Lung (tissue), 12 donors: ENCODE data around the gene RNASE11. TPM values are rescaled to one million over a fixed set of nuclear protein-coding genes. Genes with fewer than 3 reads are reported as not detected.

Experiments used
- ATAC-seq: fragments of 200-7000 bp; cut with Tn5 transposase; one replicate; pipeline ENCODE4 v1.9.1; 2020; ENCODE audit warnings: moderate number of reproducible peaks; ENCODE audit not compliant: insufficient read depth, low FRiP score
- DNase-seq, 3 donors: peaks; one replicate each; pipeline ENCODE4 v3.0.0-alpha.2; 2013 to 2017
- H3K27ac ChIP-seq, 2 donors: one replicate each; pipeline ENCODE4 v1.5.1; 2013; ENCODE audit warnings: mild to moderate bottlenecking in 2 of 2, moderate library complexity in 2 of 2, control low read depth in 1 of 2, inconsistent platforms in 1 of 2, low read depth in 1 of 2, low read length in 1 of 2
- H3K27me3 ChIP-seq, 3 donors: one replicate each; pipeline ENCODE4 v1.5.1; 2013; ENCODE audit warnings: low read length in 2 of 3; ENCODE audit not compliant: control insufficient read depth in 3 of 3, insufficient read depth in 3 of 3
- H3K36me3 ChIP-seq, 4 donors: one replicate each; pipeline ENCODE4 v1.5.1; 2013; ENCODE audit warnings: low read length in 4 of 4, mild to moderate bottlenecking in 1 of 4, moderate library complexity in 1 of 4; ENCODE audit not compliant: control insufficient read depth in 4 of 4, insufficient read depth in 4 of 4
- H3K4me1 ChIP-seq, 5 donors: one replicate each; pipeline ENCODE4 v1.5.1; 2013; ENCODE audit warnings: low read length in 5 of 5, mild to moderate bottlenecking in 2 of 5, moderate library complexity in 1 of 5; ENCODE audit not compliant: control insufficient read depth in 5 of 5, insufficient read depth in 5 of 5
- H3K4me3 ChIP-seq: one replicate; pipeline ENCODE4 v1.5.1; 2013; ENCODE audit warnings: mild to moderate bottlenecking, control low read depth, moderate library complexity
- H3K9ac ChIP-seq, 2 donors: one replicate each; pipeline ENCODE4 v1.5.1; 2013; ENCODE audit warnings: low read length in 2 of 2, control low read depth in 1 of 2; ENCODE audit not compliant: insufficient read depth in 1 of 2
- H3K9me3 ChIP-seq, 4 donors: one replicate each; pipeline ENCODE4 v1.5.1; 2013; ENCODE audit warnings: low read length in 3 of 4, mild to moderate bottlenecking in 1 of 4, moderate library complexity in 1 of 4; ENCODE audit not compliant: control insufficient read depth in 4 of 4, insufficient read depth in 3 of 4
- CTCF ChIP-seq: IDR thresholded peaks from 2 replicates; pipeline ENCODE4 v1.5.1; 2012; ENCODE audit warnings: mild to moderate bottlenecking; ENCODE audit errors: control extremely low read depth, extremely low read depth
- WGBS, 2 donors: extraction: QIAGEN DNeasy Blood & Tissue Kit; methylation state at CpG; one replicate each; pipeline ENCODE4 v1.1.7; 2013; 5-methylcytosine and 5-hydroxymethylcytosine counted together
- polyA plus RNA-seq, 2 donors: library from polyadenylated mRNA; stranded (reverse); fragments of 200-250 nt; gene quantifications; one replicate each; pipeline ENCODE4 v1.2.1, GENCODE V29; 2013
- total RNA-seq, 2 donors: library from RNA; depleted of rRNA in 1 of 2; stranded (reverse); fragments of >200 nt in 1 of 2; gene quantifications; one replicate each; pipeline ENCODE4 v1.2.1, GENCODE V29; 2014 to 2021
- donor health status: control.
- donor health status: control.
- donor health status: Bipolar disorder and iron deficiency.
- donor health status: healthy.
- donor health status: DM: yes; HTN: yes; CAD: no.

Gene RNASE11
- total and polyA plus RNA-seq, 4 donors = not detected

GRCh38 chr14:20628063-20628854 is 40.5 kb upstream of the RNASE11 start:
- ATAC-seq (no peak), DNase-seq (no peak)
- H3K9ac ChIP-seq = no peak overlapping the region
- no peak overlapping the region for H3K27ac ChIP-seq
- WGBS, 2 donors = 48 to 49% methylated on average over 10 of the region's 10 CpGs
- peaks cover 0 to 36% (median 7%) of the 10 kb centered on the region in 5 donors for H3K4me1 ChIP-seq
- H3K9me3 ChIP-seq = peaks cover 0 to 3% (median 0%) of the 10 kb centered on the region in 4 donors
- TF ChIP-seq CTCF = no peak
- no peaks in the 10 kb centered on the region for H3K36me3 ChIP-seq
- peaks cover 0 to 98% (median 87%) of the 10 kb centered on the region in 3 donors for H3K27me3 ChIP-seq
- H3K4me3 ChIP-seq = no peak overlapping the region

GRCh38 chr14:20627346-20628027 is 39.7 kb upstream of the RNASE11 start:
- TF ChIP-seq CTCF = no peak
- 64 to 70% methylated on average over 5 of the region's 5 CpGs for WGBS, 2 donors
- DNase-seq = no peak
- Histone ChIP-seq H3K27ac (no peak overlapping the region), H3K27me3 (peaks cover 0 to 98% (median 85%) of the 10 kb centered on the region in 3 donors), H3K9ac (no peak overlapping the region), H3K4me1 (peaks cover 0 to 32% (median 7%) of the 10 kb centered on the region in 5 donors), H3K36me3 (no peaks in the 10 kb centered on the region), H3K4me3 (no peak overlapping the region), H3K9me3 (peaks cover 0 to 3% (median 0%) of the 10 kb centered on the region in 4 donors)
- no peak for ATAC-seq

GRCh38 chr14:20626274-20626673 is 38.5 kb upstream of the RNASE11 start:
- H3K27ac ChIP-seq = no peak overlapping the region
- no peaks in the 10 kb centered on the region for H3K36me3 ChIP-seq
- H3K9ac ChIP-seq = no peak overlapping the region
- DNase-seq = no peak
- WGBS, 2 donors = 19 to 34% methylated on average over 12 of the region's 12 CpGs
- peaks cover 0 to 22% (median 0%) of the 10 kb centered on the region in 5 donors for H3K4me1 ChIP-seq
- no peak overlapping the region for H3K4me3 ChIP-seq
- peaks cover 0 to 3% (median 0%) of the 10 kb centered on the region in 4 donors for H3K9me3 ChIP-seq
- TF ChIP-seq CTCF = no peak
- H3K27me3 ChIP-seq = peaks cover 0 to 95% (median 84%) of the 10 kb centered on the region in 3 donors
- ATAC-seq = no peak
